ENCODE measurements around the gene EGLN2. TPM values are rescaled to one million over a fixed set of nuclear protein-coding genes. Genes with fewer than 3 reads are reported as not detected.
A peak's percentile ranks its signal among the peaks of the same experiment; 100 is the strongest.

The EGLN2 gene
- 10 to 100 TPM; 85.6 to 86.6 TPM for total RNA-seq

DNA sequence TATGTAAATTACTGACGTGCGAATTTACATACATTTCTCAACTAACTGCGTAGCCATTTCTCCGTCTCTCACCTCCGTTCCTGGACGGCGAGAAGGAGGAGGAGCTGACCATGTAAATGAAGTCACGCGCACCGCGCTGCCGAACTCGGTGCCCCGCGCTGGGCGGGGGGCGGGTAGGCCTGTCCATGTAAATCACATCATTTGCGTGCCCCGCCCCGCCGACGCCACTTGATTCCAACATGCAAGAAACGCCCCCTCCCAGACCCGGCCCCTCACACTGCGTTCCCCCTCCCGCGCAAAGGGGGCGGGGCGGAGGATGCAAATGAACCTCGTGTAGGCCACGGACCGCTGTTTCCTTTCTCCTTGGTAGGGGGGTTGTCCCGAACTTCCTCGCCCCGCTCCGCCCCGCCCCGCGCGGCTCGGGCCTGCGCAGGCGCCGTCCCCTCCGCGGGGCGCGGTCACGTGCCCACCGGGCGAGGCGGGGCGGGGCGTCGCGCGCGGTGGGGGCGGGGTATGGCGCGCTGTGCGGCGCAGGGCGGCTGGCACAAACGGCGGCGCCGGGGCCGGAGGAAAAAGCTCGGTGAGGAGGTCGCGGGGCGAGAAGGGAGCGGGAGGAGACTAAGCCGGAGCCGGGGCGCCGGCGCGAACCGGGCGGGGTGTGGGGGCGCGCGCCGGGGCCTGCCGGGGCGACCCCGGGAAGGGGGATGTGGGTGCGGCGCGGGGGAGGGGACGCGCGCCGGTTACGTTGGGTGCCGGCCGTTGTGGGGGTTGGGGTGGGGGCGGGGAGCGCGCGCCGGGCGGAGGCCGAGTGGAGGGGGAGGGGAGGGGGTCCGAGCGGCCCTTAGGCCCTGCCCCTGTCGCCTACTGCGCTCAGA is at the start of gene EGLN2:
TSS of gene EGLN2 (plus strand) at position 509 of the 875 bp plus-strand sequence. CDS start 1,382 bp downstream, outside the sequence.
- Mint-ChIP-seq H3K27ac (peak within 1 kb of the TSS; percentile 97), H3K9me3 (ENCODE audit: low read depth) (no peaks in the 10 kb centered on the region), H3K4me1 (peaks cover 54% of the 10 kb centered on the region), H3K36me3 (ENCODE audit: low read depth) (peaks cover 22% of the 10 kb centered on the region), H3K4me3 (peak within 1 kb of the TSS; percentile 91), H3K27me3 (no peaks in the 10 kb centered on the region)
- intact Hi-C loops (cut with DNase I, micrococcal nuclease) = loop anchor here (1.0 to 10.0 kb wide), 16 partner anchors 21 to 1063 kb away; partner anchors contain the start of genes COQ8B (in 2 of the 2), NUMBL (in 2 of the 2), RAB4B (in 2 of the 2) and SNRPA (in 2 of the 2)
- ChIA-PET CTCF (interaction anchor here (0.6 to 4.3 kb wide), 8 partner anchors 8 to 136 kb away, joined by 3 to 47 read pairs (median 4); partner anchors contain the start of genes ACTMAP, RAB4B and SNRPA), POLR2A (interaction anchor here (0.5 to 1.8 kb wide), 8 partner anchors 8 to 139 kb away, joined by 3 to 25 read pairs (median 6); partner anchors contain the start of genes ACTMAP, COQ8B, ITPKC and RAB4B)
- ATAC-seq (peak; percentile 85), DNase-seq (peak; percentile 100)

DNA sequence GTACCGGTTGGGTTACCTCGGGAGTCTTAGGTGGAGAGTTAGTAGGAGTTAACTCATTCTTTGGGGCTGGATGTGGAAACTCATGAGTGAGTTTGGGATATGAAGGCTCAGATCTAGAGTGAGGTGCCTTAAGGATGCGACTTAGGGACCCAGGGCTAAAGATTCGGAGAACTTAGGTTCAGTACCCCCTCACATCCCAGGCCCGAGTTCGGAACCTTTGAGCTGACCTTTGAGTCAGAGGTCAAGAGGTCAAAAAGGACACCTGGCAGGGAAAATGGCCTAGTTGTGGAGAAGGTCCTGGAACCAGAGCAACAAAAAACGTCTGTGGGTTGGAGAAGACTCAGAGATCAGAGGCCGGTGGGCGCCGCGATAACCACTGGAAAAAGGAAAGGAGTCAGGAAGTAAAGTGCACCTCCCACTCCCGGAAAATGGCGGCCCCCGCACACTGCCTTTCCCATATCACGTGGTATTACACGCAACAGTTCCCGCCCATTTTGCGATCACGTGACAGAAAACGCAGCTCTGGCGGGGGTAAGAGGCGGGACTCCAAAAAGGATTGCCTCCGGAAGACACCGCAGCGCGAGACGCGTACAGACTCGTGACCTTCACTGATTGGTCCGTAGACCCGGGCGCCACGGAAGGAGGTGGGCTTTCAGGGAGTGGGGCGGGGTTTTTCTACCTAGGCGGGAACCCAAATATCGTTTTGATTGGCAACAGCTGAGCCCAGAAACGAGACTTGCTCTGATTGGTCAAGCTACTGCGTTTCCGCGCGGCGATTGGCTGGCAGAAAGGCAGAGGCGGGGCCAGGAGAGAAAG is 48.7 kb upstream of the EGLN2 start, which contains the start of gene ACTMAP:
TSS of gene ACTMAP (minus strand) at position 420 of the 816 bp plus-strand sequence. CDS start 674 bp downstream, outside the sequence.
- Mint-ChIP-seq H3K4me1 (peaks cover 34% of the 10 kb centered on the region), H3K9me3 (ENCODE audit: low read depth) (no peaks in the 10 kb centered on the region), H3K4me3 (peak within 1 kb of the TSS; percentile 81), H3K36me3 (ENCODE audit: low read depth) (peaks cover 35% of the 10 kb centered on the region), H3K27me3 (no peaks in the 10 kb centered on the region), H3K27ac (peak within 1 kb of the TSS; percentile 99)
- POLR2A ChIA-PET = interaction anchor here (0.5 to 3.7 kb wide), 11 partner anchors 17 to 578 kb away, joined by 3 to 46 read pairs (median 4); partner anchors contain the start of genes COQ8B, EGLN2, ITPKC and RAB4B
- CTCF ChIA-PET = interaction anchor here (0.6 to 1.6 kb wide), 13 partner anchors 8 to 559 kb away, joined by 3 to 17 read pairs (median 4); partner anchors contain the start of genes COQ8B, EGLN2, ITPKC and RAB4B
- DNase-seq (peak; percentile 100), ATAC-seq (peak; percentile 90)
- intact Hi-C loops (cut with DNase I, micrococcal nuclease) = loop anchor here (1.0 to 2.0 kb wide), 18 partner anchors 25 to 647 kb away; partner anchors contain the start of genes COQ8B (in 2 of the 2), NUMBL (in 2 of the 2), AKT2 (in 1 of the 2) and B9D2 (in 1 of the 2)

DNA sequence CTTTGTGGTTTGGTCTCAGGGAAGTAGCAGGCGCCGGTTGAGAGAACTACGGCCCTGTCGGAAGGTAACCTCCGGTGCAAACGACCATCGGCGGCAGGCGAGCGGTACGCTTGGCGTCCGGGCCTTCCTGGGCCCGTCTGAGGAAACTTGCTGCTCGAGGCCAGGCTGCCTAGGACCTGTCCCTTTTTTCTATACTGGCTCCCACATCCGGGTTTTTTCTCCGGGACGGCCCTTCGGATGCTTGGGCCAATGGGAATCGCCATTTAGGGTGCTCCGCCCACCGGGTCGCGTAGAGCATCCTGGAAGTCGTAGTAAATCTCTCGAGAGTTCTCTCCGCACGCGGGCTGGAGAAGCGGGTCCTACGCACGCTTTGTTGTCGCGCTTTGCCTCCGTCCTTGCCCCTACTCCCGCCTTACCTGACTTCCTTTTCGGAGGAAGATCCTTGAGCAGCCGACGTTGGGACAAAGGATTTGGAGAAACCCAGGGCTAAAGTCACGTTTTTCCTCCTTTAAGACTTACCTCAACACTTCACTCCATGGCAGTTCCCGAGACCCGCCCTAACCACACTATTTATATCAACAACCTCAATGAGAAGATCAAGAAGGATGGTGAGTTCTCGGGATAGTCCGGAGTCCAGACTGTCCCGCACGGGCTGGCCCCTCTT is 48.0 kb upstream of the EGLN2 start, which contains the start of gene SNRPA:
TSS of gene SNRPA (plus strand) at position 330 of the 664 bp plus-strand sequence. CDS start at position 536, 206 bp downstream.
- intact Hi-C loops (cut with DNase I, micrococcal nuclease) = loop anchor here (1.0 to 2.0 kb wide), 20 partner anchors 26 to 646 kb away; partner anchors contain the start of genes COQ8B (in 2 of the 2), NUMBL (in 2 of the 2), RAB4B (in 2 of the 2) and AKT2 (in 1 of the 2)
- POLR2A ChIA-PET = interaction anchor here (0.7 to 3.7 kb wide), 10 partner anchors 16 to 578 kb away, joined by 3 to 46 read pairs (median 4); partner anchors contain the start of genes COQ8B, EGLN2, ITPKC and RAB4B
- H3K36me3 Mint-ChIP-seq (ENCODE audit: low read depth) = peaks cover 43% of the 10 kb centered on the region

DNA sequence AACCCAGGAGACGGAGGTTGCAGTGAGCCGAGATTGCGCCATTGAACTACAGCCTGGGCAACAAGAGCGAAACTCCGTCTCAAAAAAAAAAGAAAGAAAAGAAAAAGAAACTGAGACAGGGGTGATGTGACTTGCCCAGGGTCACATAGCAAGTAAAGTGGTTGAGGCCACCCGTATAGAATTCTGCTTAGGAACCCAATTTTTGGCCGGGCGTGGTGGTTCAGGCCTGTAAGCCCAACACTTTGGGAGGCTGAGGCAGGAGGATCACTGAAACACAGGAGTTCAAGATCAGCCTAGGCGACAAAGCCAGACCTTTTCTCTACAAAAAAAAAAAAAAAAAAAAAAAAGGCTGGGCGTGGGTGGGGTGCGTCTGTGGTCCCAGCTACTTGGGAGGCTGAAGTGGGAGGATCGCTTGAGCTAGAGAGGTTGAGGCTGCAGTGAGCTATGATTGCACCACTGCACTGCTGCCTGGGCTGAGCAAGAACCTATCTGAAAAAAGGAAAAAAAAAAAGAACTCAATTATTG is 46.7 kb upstream of the EGLN2 start:
- Mint-ChIP-seq H3K9me3 (ENCODE audit: low read depth) (no peaks in the 10 kb centered on the region), H3K36me3 (ENCODE audit: low read depth) (peaks cover 54% of the 10 kb centered on the region), H3K27ac (peak overlapping the region; percentile 99), H3K4me1 (peaks cover 55% of the 10 kb centered on the region), H3K27me3 (no peaks in the 10 kb centered on the region), H3K4me3 (peak overlapping the region; percentile 81)
- POLR2A ChIA-PET = interaction anchor here (0.6 to 3.7 kb wide), 8 partner anchors 19 to 600 kb away, joined by 3 to 46 read pairs (median 5); partner anchors contain the start of genes COQ8B, EGLN2 and RAB4B
- ATAC-seq = no peak
- DNase-seq = peak; percentile 60
- CTCF ChIA-PET = interaction anchor here (0.7 to 4.5 kb wide), 6 partner anchors 18 to 67 kb away, joined by 3 to 24 read pairs (median 4); partner anchors contain the start of gene RAB4B
- intact Hi-C loops (cut with DNase I, micrococcal nuclease) = no loop called here

More for the DNA sequence above, 48.0 kb upstream of the EGLN2 start, which contains the start of gene SNRPA:
- CTCF ChIA-PET = interaction anchor here (0.6 to 1.6 kb wide), 15 partner anchors 9 to 558 kb away, joined by 3 to 17 read pairs (median 4); partner anchors contain the start of genes COQ8B, EGLN2, ITPKC and RAB4B
- no peaks in the 10 kb centered on the region for H3K27me3 Mint-ChIP-seq
- H3K27ac Mint-ChIP-seq = peak within 1 kb of the TSS; percentile 99
- peak; percentile 70 for ATAC-seq
- peak within 1 kb of the TSS; percentile 81 for H3K4me3 Mint-ChIP-seq
- DNase-seq = peak; percentile 98
- no peaks in the 10 kb centered on the region for H3K9me3 Mint-ChIP-seq (ENCODE audit: low read depth)
- peaks cover 42% of the 10 kb centered on the region for H3K4me1 Mint-ChIP-seq

DNA sequence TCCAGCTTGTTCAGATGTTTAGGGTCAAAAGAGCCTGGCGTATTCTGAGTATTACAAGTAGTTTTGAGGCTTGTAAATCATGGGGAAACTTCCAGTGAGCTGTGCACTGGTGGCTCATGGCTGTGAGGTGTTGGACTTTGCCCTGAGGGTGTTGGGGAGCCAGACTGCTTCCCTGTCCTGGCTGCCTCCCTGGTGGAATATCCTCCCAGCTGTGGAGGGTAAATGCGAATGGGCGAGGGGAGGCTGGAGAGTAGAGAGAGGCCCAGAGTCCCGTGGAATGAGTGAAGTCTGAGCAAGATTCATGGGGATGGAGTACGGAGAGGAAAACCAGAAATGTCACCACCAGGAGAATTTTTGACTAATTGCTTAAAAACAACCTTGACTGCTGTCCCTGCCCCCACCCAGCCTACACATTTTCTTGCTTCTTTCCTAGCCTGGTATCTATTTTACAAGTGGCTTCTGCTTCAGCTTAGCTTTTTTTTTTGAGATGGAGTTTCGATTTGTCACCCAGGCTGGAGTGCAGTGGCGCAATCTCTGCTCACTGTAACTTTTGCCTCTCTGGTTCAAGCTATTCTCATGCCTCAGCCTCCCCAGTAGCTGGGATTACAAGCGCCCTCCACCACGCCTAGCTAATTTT is 44.3 kb upstream of the EGLN2 start:
- peaks cover 52% of the 10 kb centered on the region for H3K4me1 Mint-ChIP-seq
- H3K9me3 Mint-ChIP-seq (ENCODE audit: low read depth) = no peaks in the 10 kb centered on the region
- ATAC-seq (peak; percentile 8), DNase-seq (peak; percentile 86)
- CTCF ChIA-PET = interaction anchor here (0.6 to 4.5 kb wide), 9 partner anchors 10 to 244 kb away, joined by 3 to 24 read pairs (median 4); partner anchors contain the start of gene RAB4B
- POLR2A ChIA-PET = interaction anchor here (0.7 to 1.8 kb wide), 4 partner anchors 9 to 333 kb away, joined by 3 to 13 read pairs (median 4); partner anchors contain the start of gene RAB4B
- peaks cover 69% of the 10 kb centered on the region for H3K36me3 Mint-ChIP-seq (ENCODE audit: low read depth)
- H3K27me3 Mint-ChIP-seq = no peaks in the 10 kb centered on the region
- peak overlapping the region; percentile 78 for H3K4me3 Mint-ChIP-seq
- H3K27ac Mint-ChIP-seq = peak overlapping the region; percentile 97
- intact Hi-C loops (cut with DNase I, micrococcal nuclease) = loop anchor here in 1 of 2 experiments (1.0 kb wide), 3 partner anchors 23 to 91 kb away; no protein-coding TSS in a partner anchor

DNA sequence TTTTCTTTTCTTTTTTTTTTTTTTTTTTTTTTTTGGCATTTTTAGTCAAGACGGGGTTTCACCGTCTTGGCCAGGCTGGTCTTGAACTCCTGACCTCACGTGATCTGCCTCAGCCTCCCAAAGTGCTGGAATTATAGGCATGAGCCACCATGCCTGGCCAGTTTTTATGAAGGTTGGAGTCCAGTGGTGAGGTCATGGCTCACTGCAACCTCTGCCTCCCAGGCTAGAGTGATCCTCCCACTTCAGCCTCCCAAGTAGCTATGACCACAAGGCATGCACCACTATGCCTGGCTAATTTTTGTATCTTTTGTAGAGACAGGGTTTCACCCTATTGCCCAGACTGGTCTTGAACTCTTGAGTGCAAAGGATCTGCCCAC is 43.8 kb upstream of the EGLN2 start:
- CTCF ChIA-PET = interaction anchor here (0.6 to 4.5 kb wide), 6 partner anchors 11 to 138 kb away, joined by 3 to 24 read pairs (median 4); partner anchors contain the start of gene RAB4B
- DNase-seq = no peak
- Mint-ChIP-seq H3K27ac (peak overlapping the region; percentile 97), H3K4me1 (peaks cover 51% of the 10 kb centered on the region), H3K27me3 (no peaks in the 10 kb centered on the region), H3K9me3 (ENCODE audit: low read depth) (no peaks in the 10 kb centered on the region), H3K4me3 (peak overlapping the region; percentile 78), H3K36me3 (ENCODE audit: low read depth) (peaks cover 71% of the 10 kb centered on the region)
- POLR2A ChIA-PET = interaction anchor here (0.7 to 1.8 kb wide), 4 partner anchors 8 to 334 kb away, joined by 3 to 13 read pairs (median 4); partner anchors contain the start of gene RAB4B
- ATAC-seq = no peak
- intact Hi-C loops (cut with DNase I, micrococcal nuclease) = loop anchor here in 1 of 2 experiments (1.0 kb wide), 2 partner anchors 22 to 92 kb away; no protein-coding TSS in a partner anchor

DNA sequence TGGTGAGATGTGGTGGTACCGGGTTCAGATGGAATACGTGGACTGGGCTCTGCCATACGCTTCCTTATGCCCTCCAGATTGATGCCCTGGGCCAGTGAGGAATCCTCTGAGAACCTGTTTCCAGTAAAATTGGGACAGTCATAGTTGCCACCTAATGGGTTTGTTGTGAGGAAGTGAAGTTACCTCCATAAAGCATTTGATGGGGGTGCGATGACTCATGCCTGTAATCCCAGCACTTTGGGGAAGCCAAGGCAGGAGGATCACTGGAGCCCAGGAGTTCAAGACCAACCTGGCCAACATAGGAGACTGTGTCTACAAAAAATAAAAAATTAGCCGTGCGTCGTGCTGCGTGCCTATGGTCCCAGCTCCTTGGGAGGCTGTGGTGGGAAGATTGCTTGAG is 43.2 kb upstream of the EGLN2 start:
- intact Hi-C loops (cut with DNase I, micrococcal nuclease) = loop anchor here in 1 of 2 experiments (1.0 kb wide), 2 partner anchors 22 to 92 kb away; no protein-coding TSS in a partner anchor
- H3K4me1 Mint-ChIP-seq = peaks cover 55% of the 10 kb centered on the region
- CTCF ChIA-PET = interaction anchor here (1.9 to 4.5 kb wide), 2 partner anchors 22 to 52 kb away, joined by 11 to 24 read pairs; partner anchors contain the start of gene RAB4B
- DNase-seq (no peak), ATAC-seq (no peak)
- no peaks in the 10 kb centered on the region for H3K9me3 Mint-ChIP-seq (ENCODE audit: low read depth)
- peak overlapping the region; percentile 97 for H3K27ac Mint-ChIP-seq
- H3K36me3 Mint-ChIP-seq (ENCODE audit: low read depth) = peaks cover 75% of the 10 kb centered on the region
- H3K27me3 Mint-ChIP-seq = no peaks in the 10 kb centered on the region
- POLR2A ChIA-PET = no interaction called here
- peak overlapping the region; percentile 78 for H3K4me3 Mint-ChIP-seq

DNA sequence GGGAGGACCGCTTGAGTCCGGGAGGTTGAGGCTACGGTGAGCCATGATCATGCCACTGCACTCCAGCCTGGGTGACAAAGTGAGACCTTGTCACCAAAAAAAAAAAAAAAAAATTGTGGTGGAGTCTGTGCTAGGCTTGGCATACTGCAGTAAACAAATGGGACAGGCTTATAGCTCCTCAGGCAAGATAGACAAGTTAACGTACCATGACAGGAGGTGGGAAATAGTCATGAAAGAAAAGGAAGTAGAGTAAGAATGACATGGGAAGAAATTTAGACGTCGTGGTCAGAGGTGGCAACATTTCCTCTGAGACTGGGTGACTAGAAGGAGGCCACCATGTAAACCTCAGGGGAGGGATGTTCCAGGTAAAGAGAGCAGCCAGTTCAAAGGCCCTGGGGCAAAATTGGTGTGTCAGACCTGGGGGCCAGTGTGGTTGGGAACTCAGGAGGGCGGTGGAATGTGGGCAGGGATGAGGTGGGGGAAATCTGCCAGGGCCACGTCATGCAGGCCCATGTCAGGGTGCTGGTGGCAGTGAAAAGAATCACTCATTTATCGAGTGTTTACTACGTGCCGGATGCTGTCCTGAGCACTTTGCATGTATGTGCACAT is 42.4 kb upstream of the EGLN2 start:
- Mint-ChIP-seq H3K36me3 (ENCODE audit: low read depth) (peaks cover 74% of the 10 kb centered on the region), H3K9me3 (ENCODE audit: low read depth) (no peaks in the 10 kb centered on the region), H3K4me1 (peaks cover 58% of the 10 kb centered on the region), H3K4me3 (peak overlapping the region; percentile 18), H3K27ac (peak overlapping the region; percentile 69), H3K27me3 (no peaks in the 10 kb centered on the region)
- CTCF ChIA-PET = interaction anchor here (1.9 to 2.5 kb wide), 2 partner anchors 21 to 51 kb away, joined by 5 to 11 read pairs; no protein-coding TSS in a partner anchor
- intact Hi-C loops (cut with DNase I, micrococcal nuclease) = no loop called here
- peak; percentile 62 for DNase-seq
- POLR2A ChIA-PET = interaction anchor here (0.6 to 0.7 kb wide), 2 partner anchors 26 to 373 kb away, joined by 3 to 5 read pairs; no protein-coding TSS in a partner anchor
- peak; percentile 28 for ATAC-seq

All from activated CD4-positive, alpha-beta T cell treated with anti-CD3 and anti-CD28 coated beads for 36 hours (primary cell).